ENCODE results near the gene NATD1. TPM values are rescaled to one million over a fixed set of nuclear protein-coding genes. Genes with fewer than 3 reads are reported as not detected.

NATD1 gene
- polyA plus RNA-seq, 1 donor from 2014 or later = 0.45 TPM

DNA sequence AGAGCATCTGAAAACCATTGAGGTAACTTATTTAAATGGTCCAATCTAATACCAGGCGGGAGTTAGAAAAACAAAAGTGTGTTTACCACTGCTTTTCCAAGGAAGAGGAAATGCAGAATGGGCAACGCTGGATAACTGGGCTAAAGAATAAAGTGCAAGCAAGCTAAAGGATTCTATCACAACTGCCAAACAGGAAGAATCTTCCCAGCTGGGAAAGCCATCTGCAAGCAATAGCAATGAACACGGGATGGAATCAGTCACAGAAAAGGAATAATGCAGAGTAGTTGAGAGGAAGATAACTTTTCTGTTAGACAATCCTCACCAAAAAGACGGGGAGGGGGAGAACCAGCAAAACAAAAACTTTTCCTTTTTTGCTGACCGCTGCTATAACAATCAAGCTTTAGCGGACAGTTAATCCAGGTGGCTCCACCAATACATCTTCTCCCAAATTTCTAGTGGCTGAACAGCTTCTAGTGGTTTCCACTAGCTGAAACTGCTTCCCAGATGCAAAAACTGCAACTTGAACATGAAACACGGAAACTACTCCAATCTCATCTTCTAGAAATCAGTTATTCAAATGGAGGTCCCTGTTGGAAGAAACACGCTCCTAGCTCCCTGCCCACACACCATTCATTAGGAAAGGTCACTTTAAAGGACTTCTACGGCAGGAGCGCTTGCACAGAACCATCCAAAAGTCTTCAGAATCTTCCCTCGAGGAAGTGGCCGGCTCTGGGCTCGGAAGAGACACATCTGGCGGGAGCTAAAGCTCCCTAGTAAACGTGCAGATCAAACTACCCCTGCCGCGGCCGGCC is 40.2 kb downstream of the NATD1 start:
- peaks cover 3% of the 10 kb centered on the region for H3K36me3 Mint-ChIP-seq
- peak overlapping the region; percentile 89 to 96 (median 96) for H3K4me3 Mint-ChIP-seq
- peak overlapping the region; percentile 23 to 67 (median 31) for H3K27ac Mint-ChIP-seq
- H3K27me3 Mint-ChIP-seq = no peaks in the 10 kb centered on the region
- no peaks in the 10 kb centered on the region for H3K9me3 Mint-ChIP-seq
- peaks cover 37 to 40% (median 38%) of the 10 kb centered on the region in 3 donors for H3K4me1 Mint-ChIP-seq

DNA sequence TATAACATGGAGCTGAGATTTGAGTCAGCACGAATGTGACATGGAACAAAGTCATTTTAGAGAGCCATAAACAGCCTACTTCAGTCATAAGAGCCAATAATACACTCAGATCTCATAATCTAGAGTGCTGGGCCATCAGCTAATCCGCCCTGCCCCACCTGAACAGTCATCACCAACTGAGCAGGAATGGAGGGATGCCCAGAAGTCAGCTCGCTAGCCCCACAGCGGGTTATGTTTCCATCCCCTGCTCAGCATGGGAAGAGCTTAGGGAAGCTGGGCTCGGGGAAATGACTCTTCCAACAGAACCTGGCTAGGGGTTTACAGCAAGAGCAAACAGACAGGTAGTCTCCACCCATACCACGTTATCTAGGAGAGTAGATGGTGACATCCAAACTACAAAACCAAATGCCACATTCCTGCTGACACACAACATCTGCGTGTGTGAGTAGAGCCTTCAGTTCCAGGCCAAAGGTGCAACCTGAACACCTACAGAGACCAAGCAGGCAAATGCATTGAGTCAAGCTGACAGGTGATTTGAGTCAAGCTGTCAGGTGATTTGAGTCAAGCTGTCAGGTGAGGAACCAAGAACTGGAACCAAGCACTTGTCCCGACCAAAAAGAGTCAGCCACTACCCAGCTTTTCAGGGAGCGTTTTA is 41.3 kb downstream of the NATD1 start:
- peaks cover 1% of the 10 kb centered on the region for H3K36me3 Mint-ChIP-seq
- H3K4me3 Mint-ChIP-seq = peak overlapping the region in 3 of 4 donors; percentile 89 to 96 (median 95)

DNA sequence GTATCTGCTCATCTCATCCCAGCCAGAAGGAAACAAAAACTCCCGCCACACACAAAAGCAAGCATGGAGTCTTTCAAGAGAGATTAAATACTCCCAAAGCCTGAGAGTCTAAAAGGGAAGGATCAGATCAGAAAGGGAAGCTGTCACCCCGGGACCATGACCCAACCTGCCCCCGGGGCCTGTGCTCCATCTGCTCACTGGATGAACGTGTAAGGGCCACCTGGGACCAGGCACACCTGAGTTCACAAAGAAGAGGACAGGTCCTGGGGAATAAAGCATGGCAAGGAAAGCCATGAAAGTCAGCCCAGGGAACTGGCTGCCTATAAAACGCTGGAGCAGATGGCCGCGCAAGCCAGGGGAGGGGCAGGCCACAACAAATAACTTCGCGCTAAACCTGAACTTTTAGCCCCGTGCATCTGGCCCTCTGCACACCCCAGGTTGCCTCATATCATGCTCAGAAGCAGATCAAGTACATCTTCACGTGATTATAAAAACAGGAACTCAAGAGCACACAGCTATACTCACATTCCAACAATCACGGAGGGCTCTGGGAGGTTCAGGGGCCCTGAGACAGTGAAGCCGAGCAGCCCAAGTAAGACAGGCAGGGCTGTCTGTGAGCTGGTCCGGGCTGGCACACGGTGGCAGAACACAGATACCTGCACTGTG is 42.7 kb downstream of the NATD1 start:
- peaks cover 1% of the 10 kb centered on the region for H3K36me3 Mint-ChIP-seq
- H3K27ac Mint-ChIP-seq = peak overlapping the region in 1 of 3 donors; percentile 40
- no peaks in the 10 kb centered on the region for H3K27me3 Mint-ChIP-seq
- no peaks in the 10 kb centered on the region for H3K9me3 Mint-ChIP-seq
- peaks cover 31 to 37% (median 32%) of the 10 kb centered on the region in 3 donors for H3K4me1 Mint-ChIP-seq
- H3K4me3 Mint-ChIP-seq = peak overlapping the region in 2 of 4 donors; percentile 63 to 77

More for the DNA sequence above, 41.3 kb downstream of the NATD1 start:
- Mint-ChIP-seq H3K27ac (peak overlapping the region in 1 of 3 donors; percentile 67), H3K27me3 (no peaks in the 10 kb centered on the region), H3K4me1 (peaks cover 36 to 37% (median 36%) of the 10 kb centered on the region in 3 donors), H3K9me3 (no peaks in the 10 kb centered on the region)

DNA sequence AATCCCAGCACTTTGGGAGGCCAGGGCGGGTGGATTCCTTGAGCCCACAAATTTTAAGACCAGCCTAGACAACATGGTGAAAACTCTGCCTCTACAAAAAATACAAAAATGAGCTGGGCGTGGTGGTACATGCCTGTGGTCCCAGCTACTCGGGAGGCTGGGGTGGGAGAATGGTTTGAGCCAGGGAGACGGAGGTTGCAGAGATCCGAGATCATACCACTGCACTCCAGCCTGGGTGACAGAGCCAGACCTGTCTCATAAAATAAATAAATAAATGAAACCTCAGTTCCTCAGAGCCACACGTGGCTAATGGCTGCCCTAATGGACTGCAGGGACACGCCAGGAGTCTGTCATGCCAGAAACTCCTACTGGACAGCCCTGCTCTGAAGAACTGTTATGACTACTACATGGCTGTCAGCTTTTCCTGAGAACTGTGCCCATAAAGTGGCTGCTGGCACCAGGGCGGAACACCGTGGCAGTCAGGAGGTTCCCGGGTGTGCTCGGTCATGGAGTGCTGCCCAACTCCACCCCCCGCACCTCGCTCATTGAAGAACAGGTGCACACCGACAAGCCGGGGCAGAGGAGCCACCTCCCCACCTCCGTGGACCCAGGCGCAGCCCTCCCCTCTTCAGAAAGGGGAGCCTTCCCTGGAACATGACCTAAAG is 43.6 kb downstream of the NATD1 start:
- Mint-ChIP-seq H3K4me1 (peaks cover 27 to 34% (median 28%) of the 10 kb centered on the region in 3 donors), H3K9me3 (no peaks in the 10 kb centered on the region), H3K36me3 (peaks cover 3% of the 10 kb centered on the region), H3K27me3 (no peaks in the 10 kb centered on the region), H3K27ac (peak overlapping the region in 1 of 3 donors; percentile 40), H3K4me3 (peak overlapping the region in 1 of 4 donors; percentile 63)

DNA sequence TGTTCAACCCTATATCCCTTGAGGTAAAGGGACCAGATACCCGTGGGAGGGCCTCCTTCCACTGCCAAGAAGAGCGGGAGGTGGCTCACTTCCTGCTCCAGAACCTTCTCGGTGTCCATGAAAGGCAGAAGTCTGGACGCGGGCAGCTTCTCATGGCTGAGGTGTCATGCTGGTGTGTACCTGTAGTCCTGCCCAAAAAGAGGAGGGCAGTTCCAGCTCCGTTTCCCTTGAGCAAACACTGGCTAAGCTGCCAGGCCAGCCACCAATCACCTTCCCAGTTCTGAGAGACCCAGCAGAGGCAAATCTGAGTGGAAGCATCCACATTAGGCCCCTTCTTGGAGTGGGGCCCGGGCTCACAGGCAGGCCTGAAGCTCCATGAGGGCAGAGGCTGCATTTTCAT is 44.9 kb downstream of the NATD1 start:
- peak overlapping the region in 1 of 4 donors; percentile 62 for H3K4me3 Mint-ChIP-seq
- peaks cover 3% of the 10 kb centered on the region for H3K36me3 Mint-ChIP-seq
- no peak overlapping the region for H3K27ac Mint-ChIP-seq
- H3K9me3 Mint-ChIP-seq = no peaks in the 10 kb centered on the region
- H3K27me3 Mint-ChIP-seq = no peaks in the 10 kb centered on the region
- peaks cover 26 to 38% (median 31%) of the 10 kb centered on the region in 3 donors for H3K4me1 Mint-ChIP-seq

DNA sequence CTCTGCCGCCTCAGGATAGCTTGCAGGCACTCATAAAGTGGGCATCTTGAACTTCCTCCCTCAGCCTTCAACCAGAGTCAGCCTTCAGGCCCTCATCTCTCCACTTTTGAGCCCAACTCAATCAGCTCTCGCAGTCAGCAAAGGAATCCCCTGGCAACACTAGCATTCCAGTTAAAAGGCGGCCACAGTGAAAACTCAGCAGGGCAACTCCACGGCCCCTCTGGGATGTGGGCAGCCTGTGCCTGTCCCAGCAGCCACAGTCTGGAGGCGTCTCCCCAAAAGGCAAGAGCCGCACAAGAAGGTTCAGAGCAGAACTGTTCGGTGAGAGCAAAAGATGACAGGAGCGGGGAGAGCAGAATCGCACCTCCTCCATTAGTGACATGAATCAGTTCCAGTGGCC is 48.3 kb downstream of the NATD1 start:
- Mint-ChIP-seq H3K4me1 (peaks cover 16 to 28% (median 24%) of the 10 kb centered on the region in 3 donors), H3K27me3 (no peaks in the 10 kb centered on the region), H3K27ac (no peak overlapping the region), H3K4me3 (no peak overlapping the region), H3K36me3 (peaks cover 5% of the 10 kb centered on the region), H3K9me3 (no peaks in the 10 kb centered on the region)

DNA sequence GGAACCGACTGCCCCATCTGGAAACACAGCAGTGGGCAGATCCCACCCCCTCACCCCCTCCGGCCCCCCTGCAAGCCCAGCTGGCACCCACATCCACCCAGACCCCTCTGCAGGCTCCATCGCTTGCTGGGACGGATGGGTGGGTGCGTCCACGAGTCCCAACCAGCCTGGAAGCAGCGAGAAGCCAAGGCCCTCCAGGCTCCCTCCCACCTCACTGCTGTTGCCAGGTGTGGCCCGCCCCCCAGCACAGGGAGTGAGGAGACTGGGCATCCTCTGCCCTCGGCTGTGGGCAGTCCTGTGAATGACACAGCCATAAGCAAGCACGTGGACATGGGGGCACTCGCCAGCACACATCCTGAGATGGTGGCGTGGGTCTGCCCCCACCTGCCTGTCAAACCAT is 50.7 kb downstream of the NATD1 start:
- Mint-ChIP-seq H3K27me3 (no peaks in the 10 kb centered on the region), H3K36me3 (peaks cover 5% of the 10 kb centered on the region), H3K4me3 (no peak overlapping the region), H3K27ac (no peak overlapping the region), H3K9me3 (no peaks in the 10 kb centered on the region), H3K4me1 (peaks cover 19 to 30% (median 24%) of the 10 kb centered on the region in 3 donors)

DNA sequence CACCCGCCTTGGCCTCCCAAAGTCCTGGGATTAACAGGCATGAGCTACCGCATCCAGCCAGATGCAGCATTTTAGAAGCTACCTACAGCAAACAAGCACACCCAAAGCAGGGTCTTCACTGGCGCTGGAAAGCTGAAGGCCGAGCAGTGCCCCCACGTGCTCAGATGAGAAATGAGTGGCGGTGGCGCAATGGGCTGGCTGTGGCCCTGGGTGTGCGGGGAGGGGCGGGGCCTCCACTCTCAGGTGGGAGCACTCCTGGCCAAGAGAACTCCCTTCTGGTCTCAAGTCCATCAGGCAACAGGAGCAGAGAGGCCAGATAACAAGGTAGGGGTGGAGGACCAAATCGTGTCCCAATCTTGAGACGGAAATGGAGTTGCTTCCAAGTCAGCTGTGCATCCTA is 51.3 kb downstream of the NATD1 start:
- H3K4me3 Mint-ChIP-seq = no peak overlapping the region
- H3K4me1 Mint-ChIP-seq = peaks cover 19 to 30% (median 24%) of the 10 kb centered on the region in 3 donors
- peak overlapping the region in 1 of 3 donors; percentile 83 for H3K27ac Mint-ChIP-seq

DNA sequence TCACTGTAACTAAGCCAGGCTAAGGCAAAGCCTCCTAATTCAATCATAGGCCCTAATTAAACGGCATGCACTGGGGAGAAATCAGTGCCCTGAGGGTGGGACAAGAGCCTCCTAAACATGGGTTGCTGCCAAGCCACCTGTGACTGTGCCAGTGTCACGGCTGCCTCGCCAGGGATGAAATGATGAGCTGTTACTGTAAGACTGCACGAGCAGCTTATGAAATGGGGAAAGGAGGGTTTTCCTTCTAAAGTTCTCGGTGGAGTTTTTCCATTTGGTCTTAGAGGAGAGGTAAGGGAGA is 52.0 kb downstream of the NATD1 start:
- H3K9me3 Mint-ChIP-seq = no peaks in the 10 kb centered on the region
- H3K36me3 Mint-ChIP-seq = peaks cover 5% of the 10 kb centered on the region
- peak overlapping the region in 1 of 3 donors; percentile 83 for H3K27ac Mint-ChIP-seq
- peaks cover 19 to 30% (median 24%) of the 10 kb centered on the region in 3 donors for H3K4me1 Mint-ChIP-seq
- no peaks in the 10 kb centered on the region for H3K27me3 Mint-ChIP-seq
- peak overlapping the region in 1 of 4 donors; percentile 75 for H3K4me3 Mint-ChIP-seq

More for the DNA sequence above, 51.3 kb downstream of the NATD1 start:
- no peaks in the 10 kb centered on the region for H3K27me3 Mint-ChIP-seq
- H3K9me3 Mint-ChIP-seq = no peaks in the 10 kb centered on the region
- peaks cover 4% of the 10 kb centered on the region for H3K36me3 Mint-ChIP-seq

DNA sequence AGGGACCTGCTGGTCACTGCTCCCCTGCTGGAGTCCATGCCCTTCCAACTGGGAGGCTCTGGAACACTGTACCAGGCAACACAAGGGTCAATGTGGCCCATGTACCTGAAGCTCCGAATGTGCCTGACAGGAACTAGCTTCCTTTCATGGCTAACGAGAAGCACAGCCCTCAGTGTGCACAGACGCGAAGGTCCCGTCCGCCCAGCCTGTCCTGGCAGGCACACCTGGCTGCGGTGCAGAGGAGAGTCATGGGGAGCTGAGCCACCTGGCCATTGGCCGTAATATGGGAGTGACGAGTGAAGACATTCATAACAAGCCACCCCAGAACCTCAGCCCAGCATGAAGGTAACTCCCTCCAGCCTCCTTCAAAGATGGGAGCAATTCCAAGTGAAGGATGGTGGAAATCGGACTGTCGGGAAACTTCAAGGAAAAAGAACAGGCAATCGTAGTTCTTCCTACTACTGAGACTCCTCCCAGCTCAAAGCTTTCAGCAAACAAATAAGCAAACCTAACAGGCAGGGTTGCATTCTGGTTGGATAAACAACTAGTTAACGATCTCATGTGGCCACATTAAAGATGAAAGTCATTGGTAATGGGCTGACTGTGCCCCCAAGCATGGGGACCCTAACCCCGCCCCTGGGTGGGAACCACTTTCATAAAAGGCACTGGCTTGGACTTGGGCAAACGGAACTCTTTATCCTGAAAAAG is 52.5 kb downstream of the NATD1 start:
- Mint-ChIP-seq H3K4me1 (peaks cover 17 to 29% (median 21%) of the 10 kb centered on the region in 3 donors), H3K27me3 (no peaks in the 10 kb centered on the region), H3K36me3 (peaks cover 5% of the 10 kb centered on the region), H3K4me3 (peak overlapping the region in 1 of 4 donors; percentile 75), H3K9me3 (no peaks in the 10 kb centered on the region), H3K27ac (peak overlapping the region in 1 of 3 donors; percentile 69)

DNA sequence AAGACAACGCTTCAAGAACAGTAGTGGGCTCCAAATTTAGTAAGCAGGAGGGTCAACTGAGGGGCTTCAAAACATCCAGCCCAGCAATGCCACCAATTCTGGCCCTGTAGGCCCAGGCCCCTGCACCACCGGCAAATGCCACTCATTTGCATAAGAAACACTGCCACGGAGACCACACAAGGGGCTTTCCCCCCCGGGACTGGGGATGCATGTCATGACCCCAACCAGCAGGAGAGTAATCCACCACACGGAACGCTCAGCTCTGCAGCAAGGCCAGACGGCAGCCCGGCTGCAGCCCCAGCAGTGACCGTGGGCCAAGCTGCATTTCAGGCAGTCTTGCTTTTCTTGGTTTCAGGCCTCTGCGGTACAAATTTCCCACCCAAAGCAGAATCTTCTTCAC is 53.4 kb downstream of the NATD1 start:
- H3K4me1 Mint-ChIP-seq = peaks cover 17 to 24% (median 18%) of the 10 kb centered on the region in 3 donors
- peak overlapping the region in 2 of 3 donors; percentile 59 to 69 for H3K27ac Mint-ChIP-seq
- no peaks in the 10 kb centered on the region for H3K9me3 Mint-ChIP-seq
- H3K4me3 Mint-ChIP-seq = peak overlapping the region in 1 of 4 donors; percentile 37
- no peaks in the 10 kb centered on the region for H3K27me3 Mint-ChIP-seq
- peaks cover 3% of the 10 kb centered on the region for H3K36me3 Mint-ChIP-seq

DNA sequence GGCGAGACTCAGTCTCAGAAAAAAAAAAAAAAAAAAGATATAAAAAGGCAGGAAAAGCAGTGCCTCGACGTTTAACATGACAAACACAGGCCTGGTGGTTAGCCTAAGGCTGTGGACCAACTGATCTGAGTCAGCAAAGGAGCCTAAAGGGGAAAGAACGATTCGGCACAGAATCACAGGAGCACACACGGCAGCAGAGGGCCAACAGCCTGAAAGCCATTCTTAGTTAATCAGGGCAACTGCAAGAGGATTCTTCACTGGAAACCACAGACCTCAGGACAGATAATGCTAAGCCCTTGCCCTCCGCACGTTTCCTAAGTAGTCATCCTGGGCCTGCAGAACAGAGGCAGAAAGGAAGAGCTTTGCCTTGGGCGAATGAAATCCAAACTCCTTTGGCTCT is 53.9 kb downstream of the NATD1 start:
- no peaks in the 10 kb centered on the region for H3K9me3 Mint-ChIP-seq
- H3K27me3 Mint-ChIP-seq = no peaks in the 10 kb centered on the region
- peak overlapping the region in 1 of 4 donors; percentile 78 for H3K4me3 Mint-ChIP-seq
- H3K36me3 Mint-ChIP-seq = peaks cover 5% of the 10 kb centered on the region
- H3K27ac Mint-ChIP-seq = peak overlapping the region in 1 of 3 donors; percentile 59
- peaks cover 12 to 19% (median 13%) of the 10 kb centered on the region in 3 donors for H3K4me1 Mint-ChIP-seq

DNA sequence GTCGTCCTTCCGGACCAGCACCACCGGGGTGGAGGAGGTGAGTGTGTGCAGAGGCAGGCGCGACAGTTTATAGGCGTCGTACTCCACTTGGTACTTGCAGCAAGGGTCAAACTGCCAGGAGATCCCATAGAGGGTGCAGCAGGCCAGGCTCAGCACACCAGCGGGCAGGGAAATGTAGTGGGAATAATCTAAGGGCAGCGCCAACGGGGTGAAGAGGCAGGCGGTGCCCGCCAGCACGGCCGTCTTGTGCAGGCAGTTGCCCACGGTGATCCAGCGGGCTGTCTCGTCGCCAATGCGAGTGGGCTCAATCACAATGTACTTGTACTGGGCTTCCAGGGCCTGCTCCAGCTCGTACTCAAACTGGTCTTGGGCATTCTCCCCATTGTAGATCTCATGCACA is 54.8 kb downstream of the NATD1 start:
- peak overlapping the region in 1 of 4 donors; percentile 55 for H3K4me3 Mint-ChIP-seq
- peaks cover 12 to 18% (median 16%) of the 10 kb centered on the region in 3 donors for H3K4me1 Mint-ChIP-seq
- no peaks in the 10 kb centered on the region for H3K27me3 Mint-ChIP-seq
- peaks cover 5% of the 10 kb centered on the region for H3K36me3 Mint-ChIP-seq
- no peaks in the 10 kb centered on the region for H3K9me3 Mint-ChIP-seq
- peak overlapping the region in 1 of 3 donors; percentile 16 for H3K27ac Mint-ChIP-seq

DNA sequence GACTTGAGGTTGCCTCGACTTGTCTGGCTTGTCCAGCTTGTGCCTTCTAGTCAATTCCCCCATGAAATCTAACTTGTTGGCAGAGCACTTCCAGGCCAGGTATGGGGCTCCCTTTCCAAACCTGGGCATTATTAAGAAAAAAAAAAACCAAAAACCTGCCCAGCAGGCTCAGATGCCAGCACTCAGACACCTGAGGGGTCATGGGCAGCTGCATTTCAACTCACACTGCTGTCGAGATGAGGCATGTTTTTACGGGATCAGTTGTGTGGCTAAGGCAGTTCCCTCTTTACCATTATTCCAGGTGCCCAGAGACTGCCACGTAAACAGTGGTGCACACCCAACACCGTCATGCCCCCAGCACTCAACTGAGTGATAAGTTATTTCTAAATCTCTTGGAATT is 57.1 kb downstream of the NATD1 start:
- Mint-ChIP-seq H3K9me3 (no peaks in the 10 kb centered on the region), H3K36me3 (peaks cover 8% of the 10 kb centered on the region), H3K4me1 (peaks cover 10 to 16% (median 15%) of the 10 kb centered on the region in 3 donors), H3K27ac (no peak overlapping the region), H3K4me3 (no peak overlapping the region), H3K27me3 (no peaks in the 10 kb centered on the region)

Data from IgD-negative memory B cell (primary cell).